ENCODE data around the gene KBTBD8. TPM values are rescaled to one million over a fixed set of nuclear protein-coding genes. Genes with fewer than 3 reads are reported as not detected.

Gene KBTBD8
- total and polyA plus RNA-seq, 2 of the 13 experiments (the other 11 are each of a cell fraction or from before 2014, with no cell fraction given) = 1.1 to 7.6 TPM

DNA sequence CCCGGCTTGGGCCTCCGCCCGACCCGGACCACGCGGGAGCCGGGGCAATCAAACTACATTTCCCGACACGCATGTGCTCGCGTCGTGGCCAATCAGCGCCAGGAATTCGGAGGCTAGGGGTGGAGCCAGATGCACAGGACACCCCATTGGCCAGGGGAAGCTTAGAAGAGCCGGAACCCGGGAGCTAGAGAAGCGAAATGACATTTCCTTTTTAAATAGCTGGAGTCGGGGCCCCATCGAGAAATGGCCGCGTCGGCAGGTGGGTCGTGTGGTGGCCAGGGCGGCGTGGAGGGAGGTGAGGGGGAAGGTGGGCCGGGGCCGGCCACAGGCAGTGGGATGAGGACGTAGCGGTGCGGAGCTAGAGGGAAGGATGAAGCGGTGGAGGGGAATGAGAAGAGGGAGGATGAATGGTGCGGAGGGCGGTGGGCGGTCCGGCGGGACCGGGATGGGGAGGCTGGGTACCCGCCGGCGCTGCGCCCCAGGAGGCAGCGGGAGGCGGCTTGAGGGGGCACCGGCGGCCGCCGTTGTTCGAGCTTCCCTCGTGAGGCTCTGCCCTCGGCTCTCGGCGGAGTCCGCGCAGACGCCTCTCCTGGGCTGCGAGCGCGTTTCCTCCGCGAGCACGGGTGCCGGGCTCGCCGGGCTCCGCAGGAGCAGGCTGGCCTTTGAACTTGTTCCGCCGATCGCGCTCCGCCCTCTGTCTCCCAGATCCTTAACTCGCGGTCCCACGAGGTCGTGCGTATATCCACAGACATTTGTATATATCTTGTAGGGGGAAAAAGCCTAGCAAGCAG is at the start of gene KBTBD8 (continued):
- TF ChIP-seq, protein P1, sequence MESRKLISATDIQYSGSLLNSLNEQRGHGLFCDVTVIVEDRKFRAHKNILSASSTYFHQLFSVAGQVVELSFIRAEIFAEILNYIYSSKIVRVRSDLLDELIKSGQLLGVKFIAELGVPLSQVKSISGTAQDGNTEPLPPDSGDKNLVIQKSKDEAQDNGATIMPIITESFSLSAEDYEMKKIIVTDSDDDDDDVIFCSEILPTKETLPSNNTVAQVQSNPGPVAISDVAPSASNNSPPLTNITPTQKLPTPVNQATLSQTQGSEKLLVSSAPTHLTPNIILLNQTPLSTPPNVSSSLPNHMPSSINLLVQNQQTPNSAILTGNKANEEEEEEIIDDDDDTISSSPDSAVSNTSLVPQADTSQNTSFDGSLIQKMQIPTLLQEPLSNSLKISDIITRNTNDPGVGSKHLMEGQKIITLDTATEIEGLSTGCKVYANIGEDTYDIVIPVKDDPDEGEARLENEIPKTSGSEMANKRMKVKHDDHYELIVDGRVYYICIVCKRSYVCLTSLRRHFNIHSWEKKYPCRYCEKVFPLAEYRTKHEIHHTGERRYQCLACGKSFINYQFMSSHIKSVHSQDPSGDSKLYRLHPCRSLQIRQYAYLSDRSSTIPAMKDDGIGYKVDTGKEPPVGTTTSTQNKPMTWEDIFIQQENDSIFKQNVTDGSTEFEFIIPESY (CRISPR knock-in tag; IDR thresholded peaks at IDR 0.05) = no peak
- TF ChIP-seq ZBTB8A (CRISPR knock-in tag; IDR thresholded peaks at IDR 0.05; ENCODE audit: borderline replicate concordance, low read depth) (no peak), ZNF530 (CRISPR knock-in tag; IDR thresholded peaks at IDR 0.05; ENCODE audit: low read depth) (no peak), CHCHD3 (CRISPR knock-in tag; IDR thresholded peaks at IDR 0.05) (no peak), ZNF3 (CRISPR knock-in tag; IDR thresholded peaks at IDR 0.05) (no peak), ZNF354B (CRISPR knock-in tag; IDR thresholded peaks at IDR 0.05) (no peak), HNRNPH1 (optimal IDR thresholded peaks at IDR 0.05; ENCODE audit: low read depth, low read length) (no peak), KDM6A (CRISPR knock-in tag; IDR thresholded peaks at IDR 0.05; ENCODE audit: low read depth) (no peak), ZNF564 (CRISPR knock-in tag; IDR thresholded peaks at IDR 0.05) (no peak), PPARG (CRISPR knock-in tag; conservative IDR thresholded peaks at IDR 0.05) (no peak; the same call in 1 of the 2 replicates), POGZ (CRISPR knock-in tag; IDR thresholded peaks at IDR 0.05) (no peak), DR1 (CRISPR knock-in tag; IDR thresholded peaks at IDR 0.05) (no peak), ARNT2 (CRISPR knock-in tag; IDR thresholded peaks at IDR 0.05; ENCODE audit: low read depth) (no peak), ZFP82 (CRISPR knock-in tag; IDR thresholded peaks at IDR 0.05; ENCODE audit: borderline replicate concordance) (no peak)
- TF ChIP-seq, protein P2, sequence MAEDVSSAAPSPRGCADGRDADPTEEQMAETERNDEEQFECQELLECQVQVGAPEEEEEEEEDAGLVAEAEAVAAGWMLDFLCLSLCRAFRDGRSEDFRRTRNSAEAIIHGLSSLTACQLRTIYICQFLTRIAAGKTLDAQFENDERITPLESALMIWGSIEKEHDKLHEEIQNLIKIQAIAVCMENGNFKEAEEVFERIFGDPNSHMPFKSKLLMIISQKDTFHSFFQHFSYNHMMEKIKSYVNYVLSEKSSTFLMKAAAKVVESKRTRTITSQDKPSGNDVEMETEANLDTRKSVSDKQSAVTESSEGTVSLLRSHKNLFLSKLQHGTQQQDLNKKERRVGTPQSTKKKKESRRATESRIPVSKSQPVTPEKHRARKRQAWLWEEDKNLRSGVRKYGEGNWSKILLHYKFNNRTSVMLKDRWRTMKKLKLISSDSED (CRISPR knock-in tag; IDR thresholded peaks at IDR 0.05) = no peak
- TF ChIP-seq, protein P3, sequence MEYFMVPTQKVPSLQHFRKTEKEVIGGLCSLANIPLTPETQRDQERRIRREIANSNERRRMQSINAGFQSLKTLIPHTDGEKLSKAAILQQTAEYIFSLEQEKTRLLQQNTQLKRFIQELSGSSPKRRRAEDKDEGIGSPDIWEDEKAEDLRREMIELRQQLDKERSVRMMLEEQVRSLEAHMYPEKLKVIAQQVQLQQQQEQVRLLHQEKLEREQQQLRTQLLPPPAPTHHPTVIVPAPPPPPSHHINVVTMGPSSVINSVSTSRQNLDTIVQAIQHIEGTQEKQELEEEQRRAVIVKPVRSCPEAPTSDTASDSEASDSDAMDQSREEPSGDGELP (IDR thresholded peaks at IDR 0.05; ENCODE audit: borderline replicate concordance, low read depth) = no peak; the same call in 1 of the 2 replicates
- TF ChIP-seq, protein P4, sequence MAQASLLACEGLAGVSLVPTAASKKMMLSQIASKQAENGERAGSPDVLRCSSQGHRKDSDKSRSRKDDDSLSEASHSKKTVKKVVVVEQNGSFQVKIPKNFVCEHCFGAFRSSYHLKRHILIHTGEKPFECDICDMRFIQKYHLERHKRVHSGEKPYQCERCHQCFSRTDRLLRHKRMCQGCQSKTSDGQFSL (CRISPR knock-in tag; IDR thresholded peaks at IDR 0.05) = no peak
- TF ChIP-seq, protein P5, sequence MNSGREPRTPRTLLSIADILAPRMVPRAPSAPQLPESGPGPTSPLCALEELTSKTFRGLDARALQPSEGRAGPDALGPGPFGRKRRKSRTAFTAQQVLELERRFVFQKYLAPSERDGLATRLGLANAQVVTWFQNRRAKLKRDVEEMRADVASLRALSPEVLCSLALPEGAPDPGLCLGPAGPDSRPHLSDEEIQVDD (CRISPR knock-in tag; IDR thresholded peaks at IDR 0.05; ENCODE audit: borderline replicate concordance) = no peak
- TF ChIP-seq, protein P6, sequence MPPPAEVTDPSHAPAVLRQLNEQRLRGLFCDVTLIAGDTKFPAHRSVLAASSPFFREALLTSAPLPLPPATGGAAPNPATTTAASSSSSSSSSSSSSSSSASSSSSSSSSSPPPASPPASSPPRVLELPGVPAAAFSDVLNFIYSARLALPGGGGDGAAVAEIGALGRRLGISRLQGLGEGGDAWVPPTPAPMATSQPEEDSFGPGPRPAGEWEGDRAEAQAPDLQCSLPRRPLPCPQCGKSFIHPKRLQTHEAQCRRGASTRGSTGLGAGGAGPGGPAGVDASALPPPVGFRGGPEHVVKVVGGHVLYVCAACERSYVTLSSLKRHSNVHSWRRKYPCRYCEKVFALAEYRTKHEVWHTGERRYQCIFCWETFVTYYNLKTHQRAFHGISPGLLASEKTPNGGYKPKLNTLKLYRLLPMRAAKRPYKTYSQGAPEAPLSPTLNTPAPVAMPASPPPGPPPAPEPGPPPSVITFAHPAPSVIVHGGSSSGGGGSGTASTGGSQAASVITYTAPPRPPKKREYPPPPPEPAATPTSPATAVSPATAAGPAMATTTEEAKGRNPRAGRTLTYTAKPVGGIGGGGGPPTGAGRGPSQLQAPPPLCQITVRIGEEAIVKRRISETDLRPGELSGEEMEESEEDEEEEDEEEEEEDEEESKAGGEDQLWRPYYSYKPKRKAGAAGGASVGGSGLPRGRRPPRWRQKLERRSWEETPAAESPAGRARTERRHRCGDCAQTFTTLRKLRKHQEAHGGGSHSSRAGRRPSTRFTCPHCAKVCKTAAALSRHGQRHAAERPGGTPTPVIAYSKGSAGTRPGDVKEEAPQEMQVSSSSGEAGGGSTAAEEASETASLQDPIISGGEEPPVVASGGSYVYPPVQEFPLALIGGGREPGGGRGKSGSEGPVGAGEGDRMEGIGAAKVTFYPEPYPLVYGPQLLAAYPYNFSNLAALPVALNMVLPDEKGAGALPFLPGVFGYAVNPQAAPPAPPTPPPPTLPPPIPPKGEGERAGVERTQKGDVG (CRISPR knock-in tag; IDR thresholded peaks at IDR 0.05; ENCODE audit: borderline replicate concordance) = no peak
- TF ChIP-seq, protein P7, sequence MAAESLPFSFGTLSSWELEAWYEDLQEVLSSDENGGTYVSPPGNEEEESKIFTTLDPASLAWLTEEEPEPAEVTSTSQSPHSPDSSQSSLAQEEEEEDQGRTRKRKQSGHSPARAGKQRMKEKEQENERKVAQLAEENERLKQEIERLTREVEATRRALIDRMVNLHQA (CRISPR knock-in tag; IDR thresholded peaks at IDR 0.05) = no peak

Data from HepG2 (cell line).